GM06990 (cell line): Measurements from ENCODE around the gene LDB2.
A peak's percentile ranks its signal among the peaks of the same experiment; 100 is the strongest.

ENCODE experiments used
- DNase-seq: peaks from one replicate; pipeline ENCODE4 v3.0.0-alpha.2; 2011; ENCODE audit not compliant: insufficient read length; ENCODE audit errors: extremely low read depth
- H3K27me3 ChIP-seq: replicated peaks from 2 replicates; pipeline ENCODE4 v1.6.0; 2011; ENCODE audit warnings: low read length; ENCODE audit not compliant: control insufficient read depth, insufficient read depth
- H3K36me3 ChIP-seq: 2 replicates; pipeline ENCODE4 v1.5.1; 2011; ENCODE audit warnings: low read length; ENCODE audit not compliant: control insufficient read depth, insufficient read depth
- H3K4me3 ChIP-seq: replicated peaks from 2 replicates; pipeline ENCODE4 v1.5.1; 2011; ENCODE audit warnings: low read depth, mild to moderate bottlenecking, control low read depth, low read length
- TF ChIP-seq, protein P1 (sequence below): IDR thresholded peaks from 2 replicates; pipeline ENCODE4 v1.5.1; 2011; ENCODE audit warnings: low read length, control low read depth, mild to moderate bottlenecking, inconsistent platforms; ENCODE audit not compliant: insufficient read depth, poor library complexity, severe bottlenecking

Gene LDB2

DNA sequence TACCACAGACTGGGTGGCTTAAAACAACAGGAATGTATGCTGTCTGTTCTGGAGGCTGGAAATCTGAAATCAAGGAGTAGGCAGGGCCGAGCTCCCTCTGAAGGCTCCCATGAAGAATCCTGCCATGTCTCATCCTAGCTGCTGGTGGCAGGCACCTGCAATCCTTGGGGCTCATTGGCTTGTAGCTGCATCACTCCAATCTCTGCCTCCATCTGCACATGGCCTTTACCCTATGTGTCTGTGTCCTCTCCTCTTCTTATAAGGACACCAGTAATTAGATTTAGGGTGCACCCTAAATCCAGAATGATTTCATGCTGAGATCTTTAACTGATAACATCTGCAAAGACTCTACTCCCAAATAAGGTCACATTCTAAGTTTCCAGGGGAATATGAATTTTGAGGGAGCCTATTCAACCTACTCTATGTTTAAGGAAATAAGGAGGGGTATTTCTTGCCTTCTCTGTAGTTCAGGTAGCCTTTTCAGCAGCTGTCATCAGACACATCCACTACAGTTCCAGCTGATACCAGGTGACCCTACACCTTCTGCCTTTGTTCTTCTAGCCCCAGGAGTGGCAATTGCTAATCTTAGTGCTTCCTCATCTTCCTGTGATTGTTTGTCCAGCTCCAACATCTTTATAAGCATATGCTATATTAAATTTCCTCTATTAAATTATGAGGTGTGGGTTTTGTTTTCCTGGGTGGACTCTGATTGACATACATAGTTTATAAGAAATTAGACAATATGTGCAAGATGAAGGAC lies 377.1 kb downstream of the LDB2 start:
- H3K4me3 ChIP-seq, result no peak overlapping the region
- TF ChIP-seq, protein P1, sequence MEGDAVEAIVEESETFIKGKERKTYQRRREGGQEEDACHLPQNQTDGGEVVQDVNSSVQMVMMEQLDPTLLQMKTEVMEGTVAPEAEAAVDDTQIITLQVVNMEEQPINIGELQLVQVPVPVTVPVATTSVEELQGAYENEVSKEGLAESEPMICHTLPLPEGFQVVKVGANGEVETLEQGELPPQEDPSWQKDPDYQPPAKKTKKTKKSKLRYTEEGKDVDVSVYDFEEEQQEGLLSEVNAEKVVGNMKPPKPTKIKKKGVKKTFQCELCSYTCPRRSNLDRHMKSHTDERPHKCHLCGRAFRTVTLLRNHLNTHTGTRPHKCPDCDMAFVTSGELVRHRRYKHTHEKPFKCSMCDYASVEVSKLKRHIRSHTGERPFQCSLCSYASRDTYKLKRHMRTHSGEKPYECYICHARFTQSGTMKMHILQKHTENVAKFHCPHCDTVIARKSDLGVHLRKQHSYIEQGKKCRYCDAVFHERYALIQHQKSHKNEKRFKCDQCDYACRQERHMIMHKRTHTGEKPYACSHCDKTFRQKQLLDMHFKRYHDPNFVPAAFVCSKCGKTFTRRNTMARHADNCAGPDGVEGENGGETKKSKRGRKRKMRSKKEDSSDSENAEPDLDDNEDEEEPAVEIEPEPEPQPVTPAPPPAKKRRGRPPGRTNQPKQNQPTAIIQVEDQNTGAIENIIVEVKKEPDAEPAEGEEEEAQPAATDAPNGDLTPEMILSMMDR, result no peak
- no peak for DNase-seq
- no peaks in the 10 kb centered on the region for H3K36me3 ChIP-seq
- H3K27me3 ChIP-seq, result no peaks in the 10 kb centered on the region; the same call in 1 of the 2 replicates

- DNase-seq, result no peak
- Histone ChIP-seq H3K4me3 (no peak overlapping the region), H3K36me3 (no peaks in the 10 kb centered on the region), H3K27me3 (no peaks in the 10 kb centered on the region)
- TF ChIP-seq, protein P1, result no peak
Observed at GRCh38 chr4:16516796-16517439, 381.5 kb downstream of the LDB2 start.

DNA sequence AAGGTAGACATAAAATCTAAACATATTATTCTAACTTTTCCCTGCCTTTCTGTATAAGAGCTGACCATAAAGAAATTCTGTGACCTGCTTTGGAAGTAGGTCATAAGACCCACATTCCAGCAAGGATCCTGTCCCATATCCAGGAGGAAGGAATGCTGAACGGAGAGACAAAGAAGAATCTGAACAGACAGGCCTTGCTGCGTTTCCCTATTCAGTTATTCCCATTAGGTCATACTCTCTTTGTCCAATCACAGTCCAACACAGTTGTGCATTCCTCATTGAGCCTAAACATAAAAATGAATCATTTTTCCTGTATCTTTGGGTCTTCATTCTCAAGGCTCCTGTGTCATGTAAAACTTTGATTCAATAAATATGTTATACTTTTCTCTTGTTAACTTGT lies 384.6 kb downstream of the LDB2 start:
- TF ChIP-seq, protein P1, result no peak
- Histone ChIP-seq H3K27me3 (no peaks in the 10 kb centered on the region), H3K4me3 (no peak overlapping the region), H3K36me3 (no peaks in the 10 kb centered on the region)
- no peak for DNase-seq

DNA sequence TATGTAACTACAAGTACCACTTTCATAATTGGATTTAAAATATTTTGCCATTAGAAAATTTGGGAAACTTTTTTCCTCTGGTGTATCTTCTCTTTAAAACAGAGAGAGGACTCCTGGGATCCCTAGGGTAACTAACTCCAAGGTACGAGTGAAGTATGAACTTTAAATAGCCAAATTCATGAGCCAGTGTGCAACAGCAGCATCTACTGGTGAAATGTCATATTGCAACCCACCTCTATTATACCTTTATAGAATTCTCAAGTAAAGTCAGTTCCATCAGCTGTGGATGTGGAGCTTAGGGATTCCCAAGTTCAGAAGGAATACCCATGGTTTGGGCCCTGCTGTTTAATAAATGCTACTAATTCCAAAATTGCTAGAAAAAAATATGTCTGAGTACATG lies 389.5 kb downstream of the LDB2 start:
- TF ChIP-seq, protein P1, result peak; percentile 49
- H3K27me3 ChIP-seq, result no peaks in the 10 kb centered on the region
- H3K36me3 ChIP-seq, result no peaks in the 10 kb centered on the region
- no peak for DNase-seq
- no peak overlapping the region for H3K4me3 ChIP-seq

DNA sequence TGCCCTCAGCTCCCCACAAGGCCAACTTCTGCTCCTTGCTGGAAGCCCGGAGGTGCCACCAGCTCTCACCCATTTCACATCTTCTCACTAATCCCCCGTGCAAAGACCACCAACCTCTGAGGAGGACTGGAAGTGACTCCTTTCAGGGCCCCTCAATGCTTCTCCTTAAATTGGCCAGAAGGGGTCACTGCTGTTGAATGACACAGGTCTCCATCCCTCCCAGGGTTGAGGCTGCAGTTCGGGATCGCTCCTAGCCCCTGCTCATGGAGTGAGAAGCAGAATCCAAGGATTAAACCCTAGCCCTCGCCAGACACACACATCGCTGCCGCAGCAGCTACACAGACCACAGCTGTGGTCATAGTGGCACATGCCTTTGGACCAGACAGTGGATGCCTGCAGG lies 392.7 kb downstream of the LDB2 start:
- no peak overlapping the region for H3K4me3 ChIP-seq
- DNase-seq, result no peak
- no peaks in the 10 kb centered on the region for H3K36me3 ChIP-seq
- TF ChIP-seq, protein P1, result peak; percentile 21
- no peaks in the 10 kb centered on the region for H3K27me3 ChIP-seq
